Prostate gland (tissue), 2 donors: ENCODE results near the gene MYO1D.

Experiments used
- CTCF ChIP-seq, 4 experiments: fragments of 200-600 bp in 2 of 4; fragments of 450-650 bp in 2 of 4; sonication (generic) in 2 of 4; IDR thresholded peaks; 1 replicate in 3 of 4; 2 replicates in 1 of 4; pipeline ENCODE4 v1.5.1; 2016 to 2019; ENCODE audit warnings: antibody characterized with exemption in 4 of 4, mild to moderate bottlenecking in 2 of 4, moderate library complexity in 2 of 4
- POLR2A ChIP-seq: fragments of 450-650 bp; IDR thresholded peaks from one replicate; pipeline ENCODE4 v1.6.1; 2016; ENCODE audit warnings: antibody characterized with exemption, mild to moderate bottlenecking
- POLR2AphosphoS5 ChIP-seq: sonication (generic); formaldehyde crosslinking; IDR thresholded peaks from one replicate; pipeline ENCODE4 v1.6.1; 2017; ENCODE audit warnings: antibody characterized with exemption

GRCh38 chr17:32566303-32566702 is 310.6 kb downstream of the MYO1D start:
- TF ChIP-seq POLR2AphosphoS5, result no peak
- TF ChIP-seq POLR2A, result no peak
- TF ChIP-seq CTCF (IDR thresholded peaks at IDR 0.05), result no peak
